ENCODE results near the gene MYBPHL.

Gene MYBPHL, protein sequence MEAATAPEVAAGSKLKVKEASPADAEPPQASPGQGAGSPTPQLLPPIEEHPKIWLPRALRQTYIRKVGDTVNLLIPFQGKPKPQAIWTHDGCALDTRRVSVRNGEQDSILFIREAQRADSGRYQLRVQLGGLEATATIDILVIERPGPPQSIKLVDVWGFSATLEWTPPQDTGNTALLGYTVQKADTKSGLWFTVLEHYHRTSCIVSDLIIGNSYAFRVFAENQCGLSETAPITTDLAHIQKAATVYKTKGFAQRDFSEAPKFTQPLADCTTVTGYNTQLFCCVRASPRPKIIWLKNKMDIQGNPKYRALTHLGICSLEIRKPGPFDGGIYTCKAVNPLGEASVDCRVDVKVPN

DNA sequence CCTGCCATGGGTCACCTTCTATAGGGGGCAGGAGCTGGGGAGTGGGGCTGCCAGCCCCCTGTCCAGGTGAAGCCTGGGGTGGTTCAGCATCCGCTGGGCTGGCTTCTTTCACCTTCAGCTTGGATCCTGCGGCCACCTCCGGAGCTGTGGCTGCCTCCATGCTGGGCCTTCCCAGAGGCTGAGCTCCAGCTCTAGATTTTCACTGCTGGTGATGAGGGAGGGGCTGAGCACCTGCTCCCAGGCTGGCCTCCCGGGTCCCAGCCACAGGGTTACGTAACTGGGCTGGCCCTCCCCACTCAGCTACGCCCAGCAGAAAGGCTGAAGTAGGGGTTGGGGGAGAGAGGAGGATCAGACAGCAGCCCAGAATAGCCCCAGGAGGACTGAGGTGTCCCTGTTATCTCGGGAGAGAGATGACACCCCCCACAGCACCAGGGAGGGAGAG lies at the start of gene MYBPHL:
Gene MYBPHL, minus strand, starts transcription at position 180 of the 442 bp plus-strand sequence. Its CDS starts 20 bp downstream, at position 160.
- Histone ChIP-seq H3K4me3 (replicated peaks; ENCODE audit: low read depth, low read length) (no peak within 1 kb of the TSS), H3K36me3 (ENCODE audit: control insufficient read depth, insufficient read depth, low read length) (no peaks in the 10 kb centered on the region), H3K27me3 (replicated peaks; ENCODE audit: control insufficient read depth, insufficient read depth, low read length) (peaks cover 2% of the 10 kb centered on the region; the same call in 1 of the 2 replicates)
- no peak for DNase-seq (ENCODE audit: extremely low read depth, insufficient read length)
- TF ChIP-seq, protein P1, sequence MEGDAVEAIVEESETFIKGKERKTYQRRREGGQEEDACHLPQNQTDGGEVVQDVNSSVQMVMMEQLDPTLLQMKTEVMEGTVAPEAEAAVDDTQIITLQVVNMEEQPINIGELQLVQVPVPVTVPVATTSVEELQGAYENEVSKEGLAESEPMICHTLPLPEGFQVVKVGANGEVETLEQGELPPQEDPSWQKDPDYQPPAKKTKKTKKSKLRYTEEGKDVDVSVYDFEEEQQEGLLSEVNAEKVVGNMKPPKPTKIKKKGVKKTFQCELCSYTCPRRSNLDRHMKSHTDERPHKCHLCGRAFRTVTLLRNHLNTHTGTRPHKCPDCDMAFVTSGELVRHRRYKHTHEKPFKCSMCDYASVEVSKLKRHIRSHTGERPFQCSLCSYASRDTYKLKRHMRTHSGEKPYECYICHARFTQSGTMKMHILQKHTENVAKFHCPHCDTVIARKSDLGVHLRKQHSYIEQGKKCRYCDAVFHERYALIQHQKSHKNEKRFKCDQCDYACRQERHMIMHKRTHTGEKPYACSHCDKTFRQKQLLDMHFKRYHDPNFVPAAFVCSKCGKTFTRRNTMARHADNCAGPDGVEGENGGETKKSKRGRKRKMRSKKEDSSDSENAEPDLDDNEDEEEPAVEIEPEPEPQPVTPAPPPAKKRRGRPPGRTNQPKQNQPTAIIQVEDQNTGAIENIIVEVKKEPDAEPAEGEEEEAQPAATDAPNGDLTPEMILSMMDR (IDR thresholded peaks at IDR 0.05; ENCODE audit: insufficient read depth, low read length, poor library complexity, severe bottlenecking) = no peak

DNA sequence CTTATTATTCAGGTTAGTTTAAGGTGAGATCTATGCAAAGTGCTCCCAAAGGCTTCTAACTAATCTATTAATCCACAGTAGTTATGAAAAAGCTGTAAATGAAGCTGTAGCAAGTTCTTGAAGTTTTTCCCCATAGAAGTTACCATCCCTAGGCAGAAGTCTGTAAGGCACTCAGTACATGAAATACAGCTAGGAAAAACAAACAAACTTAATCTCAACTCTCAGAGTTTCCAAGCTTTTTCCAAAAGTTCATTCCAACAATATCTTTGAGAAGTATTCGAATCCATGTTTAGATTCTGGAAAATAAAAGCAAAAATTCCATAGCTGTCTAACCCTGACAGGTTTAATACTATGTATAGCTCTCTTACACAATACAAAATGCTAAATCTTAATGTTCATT lies 49.7 kb upstream of the MYBPHL start:
- no peak overlapping the region for H3K4me3 ChIP-seq (replicated peaks; ENCODE audit: low read depth, low read length)
- TF ChIP-seq, protein P1 (IDR thresholded peaks at IDR 0.05; ENCODE audit: insufficient read depth, low read length, poor library complexity, severe bottlenecking) = no peak
- no peaks in the 10 kb centered on the region for H3K27me3 ChIP-seq (replicated peaks; ENCODE audit: control insufficient read depth, insufficient read depth, low read length)
- DNase-seq (ENCODE audit: extremely low read depth, insufficient read length) = no peak
- no peaks in the 10 kb centered on the region for H3K36me3 ChIP-seq (ENCODE audit: control insufficient read depth, insufficient read depth, low read length)

DNA sequence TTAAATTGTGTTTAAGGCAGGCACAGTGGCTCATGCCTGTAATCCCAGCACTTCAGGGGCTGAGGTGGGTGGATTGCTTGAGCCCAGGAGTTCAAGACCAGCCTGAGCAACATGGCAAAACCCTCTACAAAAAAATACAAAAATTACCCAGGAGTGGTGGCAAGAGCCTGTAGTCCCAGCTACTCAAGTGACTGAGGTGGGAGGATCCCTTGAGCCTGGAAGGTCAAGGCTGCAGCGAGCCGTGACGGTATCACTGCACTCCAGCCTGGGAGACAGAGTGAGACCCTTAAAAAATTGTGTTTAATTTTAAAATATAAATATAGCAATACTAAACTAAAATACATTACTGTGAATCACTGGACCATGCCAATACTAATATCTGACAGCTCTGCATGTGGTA lies 48.1 kb upstream of the MYBPHL start:
- Histone ChIP-seq H3K27me3 (replicated peaks; ENCODE audit: control insufficient read depth, insufficient read depth, low read length) (no peaks in the 10 kb centered on the region), H3K4me3 (replicated peaks; ENCODE audit: low read depth, low read length) (no peak overlapping the region), H3K36me3 (ENCODE audit: control insufficient read depth, insufficient read depth, low read length) (no peaks in the 10 kb centered on the region)
- TF ChIP-seq, protein P1 (IDR thresholded peaks at IDR 0.05; ENCODE audit: insufficient read depth, low read length, poor library complexity, severe bottlenecking) = no peak
- no peak for DNase-seq (ENCODE audit: extremely low read depth, insufficient read length)

DNA sequence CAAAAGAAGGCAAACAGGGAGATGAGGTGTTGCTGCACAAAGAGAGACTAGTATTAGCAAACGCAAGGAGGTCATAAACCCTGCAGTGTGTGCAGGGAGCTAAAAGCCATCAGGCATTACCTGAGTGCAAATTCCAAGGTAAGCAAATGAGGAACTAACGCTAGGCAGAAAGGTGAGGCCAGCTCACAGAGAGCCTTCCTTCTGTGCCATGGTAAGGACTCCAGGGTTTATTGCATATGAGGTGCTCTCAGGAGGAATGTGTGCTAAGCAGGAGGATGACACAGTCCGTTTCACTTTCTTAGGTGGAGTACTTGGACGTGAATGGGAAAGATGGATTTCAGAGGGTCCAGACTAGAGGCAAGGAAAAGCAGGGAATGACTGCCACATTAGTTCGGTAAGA lies 44.6 kb upstream of the MYBPHL start:
- no peak for DNase-seq (ENCODE audit: extremely low read depth, insufficient read length)
- Histone ChIP-seq H3K4me3 (replicated peaks; ENCODE audit: low read depth, low read length) (no peak overlapping the region), H3K36me3 (ENCODE audit: control insufficient read depth, insufficient read depth, low read length) (no peaks in the 10 kb centered on the region), H3K27me3 (replicated peaks; ENCODE audit: control insufficient read depth, insufficient read depth, low read length) (no peaks in the 10 kb centered on the region)
- TF ChIP-seq, protein P1 (IDR thresholded peaks at IDR 0.05; ENCODE audit: insufficient read depth, low read length, poor library complexity, severe bottlenecking) = no peak

DNA sequence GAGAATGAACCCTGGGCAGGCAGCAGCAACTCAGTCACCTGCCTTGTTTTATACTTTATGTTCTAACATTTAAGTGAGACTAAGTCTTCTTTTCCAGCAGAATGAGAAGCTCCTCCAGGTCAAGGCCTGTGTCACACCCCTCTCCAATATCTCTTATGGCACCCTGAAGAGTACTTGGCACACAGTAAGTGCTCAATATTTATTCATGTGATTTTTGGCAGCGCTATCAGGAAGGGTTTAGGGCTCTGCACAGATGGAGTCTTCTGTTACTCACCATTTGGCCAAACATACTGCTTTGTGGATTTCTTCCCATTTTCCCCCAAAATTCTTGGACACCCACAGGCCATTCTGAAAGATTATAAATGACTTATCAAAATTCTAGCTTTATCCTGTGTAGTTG lies 43.8 kb upstream of the MYBPHL start:
- DNase-seq (ENCODE audit: extremely low read depth, insufficient read length) = no peak
- no peaks in the 10 kb centered on the region for H3K27me3 ChIP-seq (replicated peaks; ENCODE audit: control insufficient read depth, insufficient read depth, low read length)
- no peaks in the 10 kb centered on the region for H3K36me3 ChIP-seq (ENCODE audit: control insufficient read depth, insufficient read depth, low read length)
- TF ChIP-seq, protein P1 (IDR thresholded peaks at IDR 0.05; ENCODE audit: insufficient read depth, low read length, poor library complexity, severe bottlenecking) = no peak
- H3K4me3 ChIP-seq (replicated peaks; ENCODE audit: low read depth, low read length) = no peak overlapping the region
